HG03025 (cell line): Measurements from ENCODE around the gene NANOS3.
A peak's percentile ranks its signal among the peaks of the same experiment; 100 is the strongest.

Experiments used
- ATAC-seq: cut with Tn5 transposase; IDR thresholded peaks from one replicate; pipeline ENCODE4 v1.9.1; 2021; ENCODE audit warnings: mild to moderate bottlenecking, moderate library complexity; ENCODE audit not compliant: unreplicated experiment, low FRiP score

The NANOS3 gene

DNA sequence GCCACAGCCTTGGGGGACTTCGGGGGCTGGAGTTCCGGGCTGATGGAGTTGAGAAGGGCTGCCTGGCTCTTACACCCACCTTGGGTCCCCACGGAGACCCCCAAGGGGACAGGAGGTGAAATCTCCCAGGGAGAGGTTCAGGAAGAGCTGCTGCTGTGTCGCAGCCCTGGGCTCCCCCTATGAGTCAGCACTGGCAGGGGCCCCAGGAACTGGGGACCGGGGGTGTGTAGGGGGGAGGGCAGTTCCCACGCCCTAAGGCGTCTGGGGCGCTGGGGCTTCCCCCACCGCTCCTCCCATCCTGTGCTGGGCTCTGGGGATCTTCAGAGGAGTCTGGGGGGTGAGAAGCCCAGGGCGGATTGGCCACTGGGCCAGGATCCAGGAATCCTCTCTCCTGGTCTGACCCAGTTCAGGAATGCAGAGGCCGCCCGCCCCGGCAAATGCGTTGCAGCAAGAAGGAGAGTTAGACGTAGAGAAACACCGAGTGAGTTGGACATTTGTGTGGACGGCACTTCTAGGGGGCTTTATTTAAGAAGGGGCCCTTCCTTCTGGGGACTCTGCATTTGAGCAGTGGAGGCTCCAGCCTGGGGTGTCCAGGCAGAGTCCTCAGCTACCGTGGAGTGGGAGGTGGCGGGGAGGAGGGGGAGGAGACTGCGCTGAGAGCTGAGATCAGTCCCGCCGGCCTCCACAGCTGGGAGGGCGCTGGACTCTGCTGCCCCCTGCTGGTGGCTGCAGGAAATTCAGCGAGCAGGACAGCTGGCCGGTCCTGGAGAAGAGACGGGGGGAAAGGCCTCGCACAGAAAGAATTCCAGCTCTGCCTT, 15.0 kb upstream of the NANOS3 start:
- peak; percentile 45 for ATAC-seq

DNA sequence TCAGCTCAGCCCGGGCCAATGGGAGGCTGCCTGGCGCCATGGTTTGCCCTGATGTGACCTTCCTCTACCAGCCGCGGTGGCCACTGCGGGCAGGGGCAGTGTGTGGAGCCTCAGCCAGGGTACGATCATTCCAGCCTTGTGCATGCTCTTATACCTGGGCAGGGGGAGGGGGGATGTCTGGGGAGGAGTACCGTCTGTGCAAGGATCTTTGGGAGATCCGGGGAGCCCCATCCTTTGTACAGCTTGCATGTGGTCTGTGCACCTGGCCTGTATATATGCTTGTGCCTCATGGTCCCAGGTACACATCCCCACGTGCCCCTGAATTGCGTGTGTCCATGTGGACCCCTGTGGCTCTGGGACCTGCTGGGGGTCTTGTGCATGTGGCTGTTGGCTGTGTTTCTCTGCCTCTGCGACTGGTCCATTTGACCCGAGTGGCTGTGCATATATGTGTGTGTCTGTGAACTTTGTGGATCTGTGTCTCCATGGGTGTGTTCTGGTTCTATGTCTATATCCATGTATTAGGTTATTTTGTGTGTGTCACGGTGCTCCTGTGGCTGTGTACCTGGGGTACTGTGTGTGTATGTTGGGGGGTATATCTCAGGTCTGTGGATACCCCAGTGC, 12.8 kb upstream of the NANOS3 start:
- no peak for ATAC-seq

DNA sequence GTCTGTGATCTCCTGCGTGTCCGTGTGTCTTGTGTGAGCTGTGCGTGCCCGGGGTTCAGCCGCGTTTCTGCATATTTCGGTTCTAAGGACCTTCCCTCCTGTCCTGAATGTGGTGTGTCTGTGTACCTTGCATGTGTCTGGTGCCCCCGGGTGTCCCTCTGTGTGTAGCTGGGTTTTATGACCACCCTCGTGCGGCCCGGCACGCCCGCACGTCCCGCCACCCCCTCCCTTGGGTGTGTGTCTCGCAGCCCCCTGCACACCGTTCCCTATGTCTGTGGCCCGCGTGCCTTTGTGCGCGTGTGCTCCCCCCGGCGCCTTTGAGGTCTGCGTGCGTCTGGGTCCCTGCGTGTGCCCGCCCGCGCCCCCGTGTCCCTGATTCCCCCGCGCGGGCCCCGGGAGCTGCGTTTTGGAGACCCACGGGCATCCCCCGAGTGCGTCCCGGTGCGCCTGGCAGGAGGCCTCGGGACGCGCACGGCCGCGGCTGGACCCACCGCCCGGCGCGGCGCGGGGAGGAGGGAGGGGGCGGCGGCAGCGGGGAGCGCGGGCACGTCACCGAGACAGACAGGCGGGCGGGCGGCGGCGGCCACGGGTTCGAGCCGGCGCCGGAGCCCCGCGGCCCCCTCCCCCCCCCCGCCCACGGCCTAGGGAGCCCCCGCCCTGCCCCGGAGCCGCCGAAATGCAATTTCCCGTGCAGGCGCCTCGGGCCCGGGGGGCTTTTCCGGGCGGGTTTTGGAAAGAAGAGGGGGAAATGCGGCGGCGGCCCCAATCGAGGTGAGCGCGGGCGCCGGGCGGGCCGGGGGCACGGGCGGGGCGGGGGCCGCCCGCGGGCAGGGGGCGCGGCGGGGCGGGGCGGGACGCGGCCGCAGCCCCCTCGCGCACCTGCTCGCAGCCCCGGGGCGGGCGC, 12.0 kb upstream of the NANOS3 start:
- ATAC-seq: no peak

DNA sequence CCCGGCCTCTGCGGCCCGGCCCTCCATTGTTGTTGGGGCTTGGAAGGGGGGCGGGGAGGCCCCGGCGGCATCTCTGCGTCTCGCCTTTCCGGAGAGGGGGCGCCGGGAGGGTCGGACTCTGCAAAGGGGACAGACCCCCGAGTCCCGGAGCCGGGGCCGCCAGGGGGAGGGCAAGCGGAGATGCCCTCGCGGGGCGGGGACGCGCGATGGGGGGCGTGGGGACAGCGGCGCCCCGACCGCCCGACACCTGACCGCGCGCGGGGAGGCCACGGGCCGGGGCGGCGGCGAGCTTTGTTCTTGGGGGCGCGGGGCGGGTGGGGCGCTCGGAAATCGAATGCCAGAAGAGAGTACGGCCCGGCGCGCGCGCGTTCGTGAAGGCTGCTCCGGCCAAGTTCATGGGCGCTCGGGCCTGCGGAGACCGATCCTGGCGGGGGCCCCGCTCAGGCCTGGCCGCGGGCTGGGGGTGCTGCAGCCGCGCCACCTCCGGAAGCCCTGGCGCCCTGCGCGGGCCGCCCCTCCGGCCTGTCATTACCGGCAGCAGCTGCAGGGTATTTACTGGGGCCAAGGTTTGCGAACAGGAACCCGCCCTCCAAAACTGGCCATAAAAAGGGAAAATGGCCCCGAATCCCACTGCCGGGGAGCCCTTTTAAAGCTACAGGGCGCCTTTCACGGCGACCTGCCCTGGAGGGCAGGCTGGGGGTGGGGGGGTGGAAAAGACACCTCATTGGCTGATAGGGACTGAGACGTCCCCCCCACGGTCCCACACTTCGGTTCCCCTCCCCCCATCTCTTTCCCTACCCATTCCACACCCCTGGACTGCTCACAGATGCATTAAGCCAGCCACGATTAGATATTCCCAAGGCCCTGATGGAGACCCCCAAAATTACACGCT, 11.1 kb upstream of the NANOS3 start:
- no peak for ATAC-seq

DNA sequence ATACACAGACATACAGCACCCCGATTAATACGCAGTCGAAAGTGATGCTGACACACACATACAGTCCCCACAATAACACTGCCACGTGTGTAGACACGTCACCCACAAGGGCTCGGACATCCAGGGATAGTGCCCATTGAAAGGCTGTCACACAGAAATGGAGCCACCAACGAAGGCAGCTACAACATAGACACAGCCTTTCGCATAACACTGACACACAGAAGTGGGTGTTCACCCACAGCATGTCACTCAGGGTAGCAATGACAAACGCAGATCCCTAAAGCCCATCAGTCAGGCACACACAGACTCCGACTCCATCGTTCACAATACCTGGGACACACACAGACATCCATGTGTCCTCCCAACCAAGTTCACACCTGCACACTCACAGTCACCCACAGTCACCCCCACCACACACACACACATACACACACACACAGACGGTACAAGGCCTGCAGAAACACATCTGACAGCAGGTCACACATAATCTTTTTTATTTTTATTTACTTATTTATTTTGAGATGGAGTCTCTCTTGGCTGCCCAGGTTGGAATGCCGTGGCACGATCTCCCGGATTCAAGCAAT, 10.4 kb upstream of the NANOS3 start:
- no peak for ATAC-seq

DNA sequence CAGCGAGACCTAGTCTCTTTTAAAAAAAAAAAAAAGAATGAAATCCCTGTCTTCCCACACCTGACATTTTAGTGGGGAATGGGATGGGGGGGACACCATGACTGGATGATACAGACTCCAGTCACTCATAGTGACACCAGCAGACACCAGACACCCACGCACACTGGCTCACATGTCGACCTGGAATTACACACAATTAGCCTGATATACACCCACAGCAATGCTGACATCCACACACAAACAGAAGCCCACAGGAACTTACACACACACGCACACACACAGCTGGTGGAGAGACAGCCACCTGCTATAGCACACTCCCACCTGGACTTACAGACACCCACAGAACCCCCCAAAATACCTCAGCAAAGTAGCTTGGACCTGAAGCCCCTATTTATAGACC, 8.3 kb upstream of the NANOS3 start:
- no peak for ATAC-seq

DNA sequence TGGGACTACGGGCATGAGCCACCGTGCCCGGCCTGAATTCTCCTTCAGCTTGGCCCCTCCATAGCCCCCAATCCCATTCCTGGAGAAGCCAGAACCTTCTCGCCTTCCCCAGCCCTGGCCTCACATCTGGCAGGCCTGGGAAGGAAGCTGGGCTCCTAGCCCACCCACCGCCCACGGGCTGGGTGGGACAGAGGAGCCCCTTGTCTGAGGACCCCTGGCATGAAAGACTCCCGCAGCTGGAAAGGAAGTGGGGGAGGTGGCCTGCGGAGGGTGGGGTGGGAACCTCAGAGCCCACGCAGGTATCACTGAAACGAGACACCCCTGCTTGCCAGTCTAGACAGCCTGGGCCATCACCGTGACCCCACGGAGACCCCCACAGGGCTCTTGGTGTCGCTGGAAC, 7.7 kb upstream of the NANOS3 start:
- no peak for ATAC-seq

DNA sequence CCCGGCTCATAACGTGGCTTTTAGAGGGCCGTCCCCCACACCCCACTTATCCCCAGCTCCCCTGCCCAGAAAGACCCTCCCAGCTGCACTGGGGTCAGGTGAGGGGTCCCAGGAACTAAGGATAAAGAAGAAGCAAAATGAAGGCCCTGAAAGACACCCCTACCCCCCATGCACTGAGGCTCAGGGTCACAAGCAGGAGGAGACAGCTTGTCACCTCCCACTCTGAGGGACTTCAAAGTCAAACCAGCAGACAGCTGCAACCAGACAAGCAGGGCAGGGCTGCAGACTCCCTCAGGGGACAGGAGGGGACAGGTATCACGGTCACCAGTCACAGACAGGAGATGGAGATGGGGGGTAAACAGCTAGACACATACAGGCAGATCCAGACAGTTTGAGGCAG, 6.1 kb upstream of the NANOS3 start:
- no peak for ATAC-seq

DNA sequence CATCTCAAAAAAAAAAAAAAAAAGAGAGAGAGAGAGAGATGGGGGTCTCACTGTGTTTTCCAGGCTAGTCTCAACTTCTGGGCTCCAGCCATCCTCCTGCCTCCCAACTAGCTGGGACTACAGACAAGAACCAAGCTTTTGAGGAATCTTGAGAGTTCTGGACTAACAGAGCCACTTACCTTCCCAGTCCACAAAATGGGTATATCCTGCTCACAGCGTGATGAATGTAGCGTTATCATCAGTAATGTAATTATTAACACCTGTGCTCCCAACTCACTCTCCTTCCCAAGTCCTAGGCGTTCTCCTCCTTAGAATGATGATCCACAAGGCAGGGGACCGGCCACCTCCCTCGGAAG, 4.6 kb upstream of the NANOS3 start:
- no peak for ATAC-seq

DNA sequence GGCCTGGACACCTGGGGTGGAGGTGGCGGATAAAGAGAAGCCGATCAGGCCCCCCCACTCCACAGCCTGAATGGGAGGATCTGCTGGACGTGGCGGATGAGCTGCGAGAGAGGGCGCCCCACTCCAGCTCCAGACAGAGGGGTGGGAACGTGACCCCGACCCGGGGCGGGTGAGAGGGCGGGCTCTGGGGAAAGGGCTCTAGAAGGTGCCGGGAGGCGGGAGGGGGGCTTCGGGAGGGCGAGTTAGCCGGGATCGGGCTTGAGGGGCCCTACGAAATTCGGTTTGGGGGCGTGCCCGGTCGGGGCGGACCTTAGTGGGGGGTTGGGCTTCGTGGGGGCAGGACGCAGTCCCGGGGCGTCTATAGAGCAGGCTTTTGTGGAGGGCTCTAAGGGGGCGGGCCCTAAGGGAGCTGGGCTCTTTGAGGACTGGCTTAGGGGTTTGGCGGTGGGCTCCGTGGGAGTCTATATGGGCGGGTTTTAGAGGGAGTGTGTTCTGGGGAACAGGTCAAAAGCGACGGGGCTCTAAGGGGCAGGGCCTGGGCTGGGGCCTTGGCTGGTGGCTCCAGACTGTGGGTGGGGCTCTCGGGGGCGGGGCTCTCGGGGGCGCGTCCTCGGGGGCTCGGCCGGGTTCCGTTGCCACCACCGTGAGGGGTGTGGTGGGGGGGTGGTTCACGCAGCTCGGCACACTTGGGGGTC, 4.1 kb upstream of the NANOS3 start:
- ATAC-seq: no peak

DNA sequence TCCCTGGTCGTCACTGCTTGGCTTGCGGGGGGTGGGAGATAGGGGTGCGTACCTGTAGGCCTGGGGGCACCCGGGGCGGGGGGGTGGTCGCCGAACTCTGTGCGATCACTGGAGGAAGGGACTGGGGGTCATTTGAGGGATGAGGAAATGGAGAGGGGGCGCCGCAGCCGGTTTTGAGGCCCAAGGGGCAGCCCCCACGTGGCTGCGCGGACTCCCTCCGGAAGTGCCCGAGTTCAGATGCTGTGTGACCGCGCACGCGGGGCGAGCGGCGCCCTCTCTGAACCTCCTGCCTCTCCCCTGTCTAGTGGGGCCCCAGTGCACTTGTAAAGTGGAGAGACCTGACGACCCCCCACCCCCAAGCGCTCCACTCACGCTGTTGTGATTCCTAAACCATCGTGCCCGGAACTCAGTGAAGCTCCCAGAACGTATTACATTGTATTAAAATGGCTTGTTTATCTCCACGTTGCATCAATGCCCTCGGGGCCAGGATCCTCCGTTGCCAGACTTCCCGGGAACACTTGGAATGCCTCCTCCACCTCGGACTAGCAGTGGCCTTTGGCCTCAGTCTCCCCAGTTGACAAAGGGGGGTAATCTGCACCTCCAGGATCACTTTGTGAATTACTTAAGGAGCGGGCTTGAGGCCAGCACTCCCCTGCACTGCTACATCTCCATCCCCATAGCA, 3.0 kb upstream of the NANOS3 start:
- ATAC-seq: no peak

DNA sequence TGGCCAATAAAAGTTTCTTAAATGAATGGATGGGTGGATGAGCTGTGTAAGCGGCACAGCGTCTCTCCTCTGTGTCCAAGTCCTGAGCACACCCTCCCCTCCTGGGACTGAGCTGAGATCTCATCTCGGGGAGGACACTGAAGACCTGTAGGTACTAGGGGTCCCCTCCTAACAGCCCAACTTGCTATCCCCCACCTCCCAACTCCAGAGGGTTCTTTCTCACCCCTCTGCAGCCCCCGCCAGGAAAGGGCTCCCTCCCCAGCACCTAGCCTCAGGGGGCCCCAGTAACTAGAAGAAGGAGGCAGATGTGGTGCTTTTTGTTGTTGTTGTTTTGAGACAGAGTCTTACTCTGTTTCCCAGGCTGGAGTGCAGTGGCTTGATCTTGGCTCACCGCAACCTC, 1.1 kb upstream of the NANOS3 start:
- ATAC-seq: no peak

DNA sequence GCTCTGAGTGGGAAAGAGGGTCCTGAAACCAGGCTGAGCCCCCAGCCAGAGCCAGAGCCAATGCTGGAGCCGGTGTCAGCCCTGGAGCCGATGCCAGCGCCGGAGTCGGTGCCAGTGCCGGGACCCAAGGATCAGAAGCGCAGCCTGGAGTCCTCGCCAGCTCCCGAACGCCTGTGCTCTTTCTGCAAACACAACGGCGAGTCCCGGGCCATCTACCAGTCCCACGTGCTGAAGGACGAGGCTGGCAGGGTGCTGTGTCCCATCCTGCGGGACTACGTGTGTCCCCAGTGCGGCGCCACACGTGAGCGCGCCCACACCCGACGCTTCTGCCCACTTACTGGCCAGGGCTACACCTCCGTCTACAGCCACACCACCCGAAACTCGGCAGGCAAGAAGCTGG, 369 bp downstream of the NANOS3 start:
- ATAC-seq: no peak

DNA sequence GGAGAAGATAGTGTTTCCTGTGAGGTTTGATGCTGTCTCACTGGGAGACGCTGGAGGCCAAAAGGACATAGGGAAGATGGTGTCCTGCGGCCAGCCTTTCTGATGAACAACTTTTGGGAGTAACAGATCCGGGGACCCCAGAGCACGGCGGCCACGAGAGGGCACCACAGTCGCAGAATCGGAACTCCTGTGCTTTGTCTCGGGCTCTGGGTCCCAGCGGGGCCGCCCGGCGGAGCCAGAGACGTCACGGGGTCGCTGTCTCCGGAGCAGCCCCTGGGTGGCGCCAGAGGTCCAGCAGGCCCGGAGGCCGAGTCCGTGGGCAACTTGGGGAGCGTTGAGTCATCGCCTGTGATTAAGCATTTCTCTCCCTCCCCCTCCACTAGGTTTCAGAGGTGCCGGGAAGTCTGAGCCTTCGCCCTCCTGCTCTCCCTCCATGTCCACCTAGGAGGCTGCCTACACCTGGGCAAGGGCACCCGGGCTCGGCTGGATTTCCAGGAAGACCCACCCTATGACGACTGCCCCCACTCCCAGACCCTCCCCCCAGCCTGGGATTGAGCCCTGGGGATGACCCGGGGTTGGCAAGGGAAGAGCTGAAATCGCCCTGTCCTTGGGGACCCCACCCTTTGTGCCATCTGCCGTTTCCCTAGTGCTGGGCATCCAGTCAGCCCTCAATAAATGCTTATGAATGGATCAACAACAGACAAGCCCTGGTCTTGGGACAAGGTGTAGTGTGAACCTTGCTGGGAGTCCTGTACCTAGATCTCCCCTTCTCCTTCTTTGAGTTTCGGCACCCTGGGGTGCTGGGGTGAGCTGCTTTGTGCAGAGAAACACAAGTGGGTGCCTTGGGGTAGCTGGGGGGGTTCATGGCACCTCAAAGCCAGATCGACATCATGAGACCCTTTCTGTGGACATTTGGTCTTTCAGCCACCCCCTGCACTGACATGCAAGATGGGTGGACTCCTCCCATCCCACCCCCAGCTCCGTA, 3.4 kb downstream of the NANOS3 start:
- peak; percentile 81 for ATAC-seq

DNA sequence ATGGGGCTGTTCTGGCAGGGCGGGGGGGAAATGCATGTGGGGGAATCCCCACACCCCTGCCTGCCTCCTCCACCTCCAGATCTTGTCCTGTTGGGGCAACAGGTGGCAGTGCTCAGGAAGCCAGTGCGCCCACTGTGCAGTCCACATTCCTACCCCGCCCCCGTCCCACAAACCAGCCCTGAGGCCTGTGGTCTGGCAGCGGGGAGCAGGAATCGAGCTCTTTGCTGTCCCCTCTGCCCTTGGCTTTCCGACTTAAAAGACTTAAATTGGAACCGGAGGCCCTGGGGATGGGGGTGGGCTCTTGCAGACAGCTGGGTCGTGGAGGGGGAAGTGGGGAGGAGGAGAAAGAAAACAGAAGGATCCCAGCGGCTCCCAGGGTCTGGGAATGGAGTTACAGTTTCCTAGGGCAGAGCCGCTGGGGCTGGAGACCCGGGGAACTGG, 4.3 kb downstream of the NANOS3 start:
- ATAC-seq: no peak

DNA sequence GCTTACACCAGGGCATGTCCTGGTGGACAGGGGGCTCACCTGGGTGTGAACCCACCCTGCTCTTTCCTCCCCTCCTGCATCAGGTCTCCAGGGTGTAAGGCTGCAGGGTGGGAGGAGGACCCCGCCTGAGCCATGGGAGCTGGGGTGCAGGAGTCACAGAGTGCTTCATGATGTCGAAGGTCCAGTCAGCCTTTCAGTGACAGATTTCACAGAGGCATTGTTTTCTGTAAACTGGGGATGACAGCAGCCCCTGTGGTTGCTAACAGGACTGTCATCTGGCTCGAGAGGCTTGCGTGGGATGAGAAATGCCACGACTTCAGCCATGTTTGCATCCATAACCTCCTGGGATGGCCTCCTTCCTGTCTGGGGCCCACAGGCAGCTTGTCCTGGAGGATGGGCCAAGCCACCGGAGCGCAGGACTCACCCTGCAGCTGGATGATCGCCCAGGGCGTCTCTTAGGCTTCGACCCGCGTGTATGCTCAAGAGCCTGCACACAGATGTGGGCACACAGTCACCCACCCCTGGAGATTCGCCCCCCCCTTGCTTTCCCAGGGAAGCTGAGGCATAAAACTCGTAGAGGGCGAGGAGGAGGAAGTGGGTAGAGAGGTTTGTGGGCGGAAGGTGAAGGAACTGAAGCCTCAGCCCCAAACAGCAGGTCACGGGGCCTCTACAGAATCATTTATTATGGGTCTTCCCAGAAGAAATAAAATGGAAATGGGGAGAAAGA, 4.9 kb downstream of the NANOS3 start:
- no peak for ATAC-seq

DNA sequence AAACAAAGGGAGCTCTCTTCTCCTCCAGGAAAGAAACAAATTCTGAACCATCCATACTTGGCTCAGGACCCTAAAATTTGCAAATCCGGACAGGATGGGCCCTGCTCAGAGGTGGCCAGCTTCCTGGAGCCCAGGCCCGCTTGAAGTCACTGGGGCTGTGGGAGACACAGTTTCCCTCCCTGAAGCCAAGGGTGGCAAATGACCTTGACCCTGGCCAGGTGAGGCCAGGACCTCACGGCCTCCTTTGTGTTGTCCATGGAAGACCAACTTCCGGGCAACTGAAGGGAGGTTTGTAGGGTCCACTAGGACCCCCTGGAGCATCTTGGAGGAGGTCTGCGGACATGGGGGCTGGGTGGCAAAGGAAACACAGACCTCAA, 5.5 kb downstream of the NANOS3 start:
- no peak for ATAC-seq
